ENCODE results near the gene GRK2.

- TF ChIP-seq, protein P1, sequence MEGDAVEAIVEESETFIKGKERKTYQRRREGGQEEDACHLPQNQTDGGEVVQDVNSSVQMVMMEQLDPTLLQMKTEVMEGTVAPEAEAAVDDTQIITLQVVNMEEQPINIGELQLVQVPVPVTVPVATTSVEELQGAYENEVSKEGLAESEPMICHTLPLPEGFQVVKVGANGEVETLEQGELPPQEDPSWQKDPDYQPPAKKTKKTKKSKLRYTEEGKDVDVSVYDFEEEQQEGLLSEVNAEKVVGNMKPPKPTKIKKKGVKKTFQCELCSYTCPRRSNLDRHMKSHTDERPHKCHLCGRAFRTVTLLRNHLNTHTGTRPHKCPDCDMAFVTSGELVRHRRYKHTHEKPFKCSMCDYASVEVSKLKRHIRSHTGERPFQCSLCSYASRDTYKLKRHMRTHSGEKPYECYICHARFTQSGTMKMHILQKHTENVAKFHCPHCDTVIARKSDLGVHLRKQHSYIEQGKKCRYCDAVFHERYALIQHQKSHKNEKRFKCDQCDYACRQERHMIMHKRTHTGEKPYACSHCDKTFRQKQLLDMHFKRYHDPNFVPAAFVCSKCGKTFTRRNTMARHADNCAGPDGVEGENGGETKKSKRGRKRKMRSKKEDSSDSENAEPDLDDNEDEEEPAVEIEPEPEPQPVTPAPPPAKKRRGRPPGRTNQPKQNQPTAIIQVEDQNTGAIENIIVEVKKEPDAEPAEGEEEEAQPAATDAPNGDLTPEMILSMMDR (IDR thresholded peaks at IDR 0.05; ENCODE audit: control extremely low read depth in 1 of 3, insufficient read depth in 1 of 3, low read depth in 1 of 3, low read length in 3 of 3): no peak
- TF ChIP-seq POLR2A (IDR thresholded peaks at IDR 0.05; ENCODE audit: control extremely low read depth in 1 of 2, low read depth in 2 of 2, low read length in 2 of 2): no peak
Measured at GRCh38 chr11:67323526-67323925, 57.3 kb downstream of the GRK2 start.

All from H1 (cell line).